Lower lobe of right lung (tissue), 2 donors: ENCODE results near the gene PTCD1. TPM values are rescaled to one million over a fixed set of nuclear protein-coding genes. Genes with fewer than 3 reads are reported as not detected.

Experiments used
- ATAC-seq, 2 donors: fragments of 200-7000 bp; cut with Tn5 transposase; one replicate each; pipeline ENCODE4 v1.9.1; 2020 to 2022; ENCODE audit warnings: mild to moderate bottlenecking in 2 of 2, moderate library complexity in 2 of 2
- DNase-seq: peaks from one replicate; pipeline ENCODE4 v3.0.0-alpha.2; 2020
- H3K27ac ChIP-seq: fragments of 200-600 bp; one replicate; pipeline ENCODE4 v1.8.0; 2022
- H3K27me3 ChIP-seq: fragments of 200-600 bp; one replicate; pipeline ENCODE4 v1.8.0; 2022; ENCODE audit warnings: low read depth
- H3K36me3 ChIP-seq: fragments of 200-600 bp; one replicate; pipeline ENCODE4 v1.8.0; 2022; ENCODE audit warnings: mild to moderate bottlenecking
- H3K4me1 ChIP-seq: fragments of 200-600 bp; one replicate; pipeline ENCODE4 v1.8.0; 2022
- H3K4me3 ChIP-seq: fragments of 200-600 bp; one replicate; pipeline ENCODE4 v1.8.0; 2022; ENCODE audit warnings: mild to moderate bottlenecking
- H3K9me3 ChIP-seq: fragments of 200-600 bp; one replicate; pipeline ENCODE4 v1.8.0; 2022
- CTCF ChIP-seq: fragments of 200-600 bp; IDR thresholded peaks from one replicate; pipeline ENCODE4 v1.8.0; 2022; ENCODE audit warnings: antibody characterized with exemption, mild to moderate bottlenecking
- intact Hi-C: fragments of 100-400 bp; cut with DNase I; formaldehyde crosslinking; loops from one replicate; pipeline ENCODE4 v1.11.0; 2022
- total RNA-seq: library from RNA; stranded (reverse); fragmentation: NEBNext Ultra II Directional; extraction: Animal tissue kit (Norgen Biotek cat#: 25700); gene quantifications from one replicate; pipeline ENCODE4 v1.2.1, GENCODE V29; 2021
- donor health status: DM: no; HTN: yes; CAD: no; lungs with severe emphysema.

Gene PTCD1
- total RNA-seq, 1 donor from 2014 or later, result 6.8 TPM

GRCh38 chr7:99399597-99399996, 39.0 kb downstream of the PTCD1 start:
- peak; percentile 69 for DNase-seq
- peak; percentile 73 to 81 for ATAC-seq
- H3K27me3 ChIP-seq, result no peaks in the 10 kb centered on the region
- no peaks in the 10 kb centered on the region for H3K9me3 ChIP-seq
- H3K27ac ChIP-seq, result no peak overlapping the region
- intact Hi-C loops, result no loop called here
- no peak for TF ChIP-seq CTCF
- no peak overlapping the region for H3K4me3 ChIP-seq
- peaks cover 16% of the 10 kb centered on the region for H3K4me1 ChIP-seq
- H3K36me3 ChIP-seq, result peaks cover 97% of the 10 kb centered on the region

DNA sequence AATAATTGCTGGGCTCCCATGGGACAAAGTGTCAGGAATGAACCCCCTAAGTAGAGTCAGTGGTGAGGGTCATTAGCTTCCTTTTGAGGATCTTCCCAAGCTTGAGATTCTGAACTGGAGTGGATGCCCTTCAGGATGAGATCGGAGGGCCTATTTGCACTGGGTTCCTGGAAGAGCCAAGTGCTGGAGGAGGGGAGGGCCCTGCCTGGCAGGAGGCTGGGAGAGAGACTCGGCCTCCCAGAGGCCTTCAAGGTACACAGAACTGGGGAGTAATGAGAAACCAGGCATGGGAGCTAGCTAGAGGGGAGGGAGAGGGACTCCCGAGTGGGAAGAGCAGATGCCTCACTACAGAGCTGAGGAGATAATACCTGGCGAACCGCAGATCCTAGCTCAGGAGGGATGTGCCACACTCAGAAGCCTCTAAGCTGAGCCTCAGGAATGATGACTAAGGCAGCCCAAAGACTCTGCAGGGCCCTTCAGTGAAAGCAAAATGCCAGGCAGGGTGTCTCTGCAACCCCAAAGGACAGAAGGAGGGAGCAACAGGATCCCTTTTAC, 39.6 kb downstream of the PTCD1 start:
- H3K36me3 ChIP-seq, result peaks cover 97% of the 10 kb centered on the region
- peaks cover 16% of the 10 kb centered on the region for H3K4me1 ChIP-seq
- intact Hi-C loops, result no loop called here
- no peaks in the 10 kb centered on the region for H3K9me3 ChIP-seq
- no peak for TF ChIP-seq CTCF
- no peak overlapping the region for H3K4me3 ChIP-seq
- H3K27me3 ChIP-seq, result no peaks in the 10 kb centered on the region
- ATAC-seq (peak in 1 of 2 donors; percentile 3), DNase-seq (no peak)
- H3K27ac ChIP-seq, result no peak overlapping the region

- Histone ChIP-seq H3K36me3 (peaks cover 87% of the 10 kb centered on the region), H3K27ac (no peak overlapping the region), H3K27me3 (no peaks in the 10 kb centered on the region), H3K4me3 (no peak overlapping the region), H3K9me3 (no peaks in the 10 kb centered on the region), H3K4me1 (peaks cover 31% of the 10 kb centered on the region)
- TF ChIP-seq CTCF, result no peak
- ATAC-seq (no peak), DNase-seq (no peak)
- intact Hi-C loops, result no loop called here
These were observed 41.2 kb downstream of the PTCD1 start for GRCh38 chr7:99397297-99397983.

GRCh38 chr7:99396418-99397296, 41.9 kb downstream of the PTCD1 start:
- TF ChIP-seq CTCF, result no peak
- DNase-seq (no peak), ATAC-seq (no peak)
- Histone ChIP-seq H3K27me3 (no peaks in the 10 kb centered on the region), H3K4me3 (no peak overlapping the region), H3K9me3 (no peaks in the 10 kb centered on the region), H3K4me1 (peaks cover 37% of the 10 kb centered on the region), H3K36me3 (peaks cover 87% of the 10 kb centered on the region), H3K27ac (no peak overlapping the region)
- intact Hi-C loops, result no loop called here

DNA sequence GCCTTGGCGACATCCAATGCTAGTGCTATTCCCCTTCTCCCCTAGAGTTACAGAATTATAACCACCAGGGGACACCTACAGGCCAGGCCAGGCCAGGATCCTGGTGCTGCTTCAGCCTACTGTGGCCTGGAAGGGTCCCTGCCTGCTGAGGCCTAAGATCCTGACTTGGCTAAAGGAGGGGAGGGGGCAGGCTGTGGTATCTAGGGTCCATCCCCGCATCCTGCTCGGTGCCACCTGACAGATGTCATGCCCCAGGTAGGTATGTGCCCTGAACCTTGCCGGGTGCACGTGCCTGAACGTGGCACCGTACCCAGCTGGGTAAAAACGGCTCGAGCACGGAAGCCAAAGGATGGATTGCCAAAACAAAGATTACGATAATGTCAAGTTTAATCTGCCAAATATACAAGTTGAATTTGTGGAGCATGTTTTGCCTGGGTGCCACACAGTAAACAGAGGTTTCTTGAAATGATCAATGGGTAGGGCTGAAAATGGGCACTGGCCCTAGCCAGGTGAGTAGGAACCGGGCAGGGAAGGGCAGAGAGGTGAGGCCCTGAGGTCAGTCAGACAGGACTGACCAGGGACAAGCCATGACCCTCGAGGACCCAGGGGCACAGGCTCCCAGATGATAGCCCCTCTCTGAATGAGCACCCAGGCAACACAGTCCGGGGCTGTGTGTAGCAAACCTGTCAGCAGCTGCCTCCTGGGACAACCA, 42.8 kb downstream of the PTCD1 start:
- no peak overlapping the region for H3K4me3 ChIP-seq
- no peaks in the 10 kb centered on the region for H3K9me3 ChIP-seq
- no peaks in the 10 kb centered on the region for H3K27me3 ChIP-seq
- intact Hi-C loops, result no loop called here
- TF ChIP-seq CTCF, result no peak
- peaks cover 37% of the 10 kb centered on the region for H3K4me1 ChIP-seq
- no peak for DNase-seq
- H3K27ac ChIP-seq, result no peak overlapping the region
- ATAC-seq, result no peak
- peaks cover 87% of the 10 kb centered on the region for H3K36me3 ChIP-seq
